HEK293 (cell line): Measurements from ENCODE around the gene EGFR.

ENCODE experiments used
- CTCF ChIA-PET: fragments of 350-600 bp; formaldehyde crosslinking; extraction: SDS; loops from one replicate; lab custom pipeline; 2021; ENCODE audit warnings: antibody characterized with exemption; lab: Yijun Ruan, JAX
- POLR2A ChIA-PET: fragments of 300-600 bp; formaldehyde crosslinking; extraction: SDS; loops from one replicate; lab custom pipeline; 2020; ENCODE audit warnings: antibody characterized with exemption, inconsistent platforms; lab: Yijun Ruan, JAX
- H3K27ac ChIP-seq: fragments of 200-500 bp; sonication (Bioruptor generic); 2 replicates; pipeline ENCODE4 v1.5.1; 2014; ENCODE audit warnings: low read depth, low read length, control low read depth, inconsistent platforms; ENCODE audit errors: extremely low read depth
- H3K36me3 ChIP-seq, 2 experiments: fragments of 200-500 bp in 1 of 2; sonication (Bioruptor generic) in 1 of 2; 1 replicate in 1 of 2; 2 replicates in 1 of 2; pipeline ENCODE4 v1.5.1; 2014 to 2017; ENCODE audit warnings: inconsistent platforms in 2 of 2, low read length in 2 of 2; ENCODE audit not compliant: control insufficient read depth in 2 of 2, insufficient read depth in 1 of 2
- H3K4me1 ChIP-seq: fragments of 200-500 bp; sonication (Bioruptor generic); 2 replicates; pipeline ENCODE4 v1.5.1; 2014; ENCODE audit warnings: mild to moderate bottlenecking, low read length, inconsistent platforms; ENCODE audit not compliant: control insufficient read depth, insufficient read depth
- H3K4me3 ChIP-seq: 2 replicates; pipeline ENCODE4 v1.5.1; 2011; ENCODE audit warnings: low read depth, mild to moderate bottlenecking, control low read depth, low read length, moderate library complexity
- H3K9me3 ChIP-seq: fragments of 200-500 bp; sonication (Bioruptor generic); 2 replicates; pipeline ENCODE4 v1.5.1; 2014; ENCODE audit warnings: low read depth, low read length, inconsistent platforms; ENCODE audit not compliant: control insufficient read depth, insufficient read depth
- MZF1 ChIP-seq: fragments of 450-650 bp; formaldehyde crosslinking; IDR thresholded peaks from 2 replicates; pipeline ENCODE4 v1.5.1; 2017; ENCODE audit warnings: missing biosample characterization, missing genetic modification characterization, borderline replicate concordance
- RBAK ChIP-seq: fragments of 450-650 bp; formaldehyde crosslinking; IDR thresholded peaks from 2 replicates; pipeline ENCODE4 v1.5.1; 2016; ENCODE audit warnings: missing biosample characterization, missing genetic modification characterization
- YY1 ChIP-seq: fragments of 450-650 bp; formaldehyde crosslinking; IDR thresholded peaks from 2 replicates; pipeline ENCODE4 v1.5.1; 2018; ENCODE audit warnings: missing biosample characterization, missing genetic modification characterization
- ZBTB20 ChIP-seq: fragments of 450-650 bp; formaldehyde crosslinking; IDR thresholded peaks from 2 replicates; pipeline ENCODE4 v1.5.1; 2016; ENCODE audit warnings: missing biosample characterization, missing genetic modification characterization
- ZFP3 ChIP-seq: fragments of 450-650 bp; formaldehyde crosslinking; IDR thresholded peaks from 2 replicates; pipeline ENCODE4 v1.5.1; 2016; ENCODE audit warnings: low read depth, missing biosample characterization, missing genetic modification characterization
- ZNF10 ChIP-seq: fragments of 450-650 bp; formaldehyde crosslinking; IDR thresholded peaks from 2 replicates; pipeline ENCODE4 v1.5.1; 2017; ENCODE audit warnings: missing biosample characterization, missing genetic modification characterization
- ZNF146 ChIP-seq: fragments of 450-650 bp; formaldehyde crosslinking; IDR thresholded peaks from 2 replicates; pipeline ENCODE4 v1.5.1; 2016; ENCODE audit warnings: missing biosample characterization, missing genetic modification characterization
- ZNF157 ChIP-seq: fragments of 450-650 bp; formaldehyde crosslinking; IDR thresholded peaks from 2 replicates; pipeline ENCODE4 v1.5.1; 2016; ENCODE audit warnings: missing biosample characterization, missing genetic modification characterization
- ZNF16 ChIP-seq: fragments of 450-650 bp; formaldehyde crosslinking; IDR thresholded peaks from 2 replicates; pipeline ENCODE4 v1.5.1; 2016; ENCODE audit warnings: low read depth, missing biosample characterization, missing genetic modification characterization
- ZNF292 ChIP-seq: fragments of 450-650 bp; formaldehyde crosslinking; IDR thresholded peaks from 2 replicates; pipeline ENCODE4 v1.5.1; 2016; ENCODE audit warnings: low read depth, missing biosample characterization, missing genetic modification characterization, borderline replicate concordance
- ZNF391 ChIP-seq: fragments of 450-650 bp; formaldehyde crosslinking; IDR thresholded peaks from 2 replicates; pipeline ENCODE4 v1.5.1; 2016; ENCODE audit warnings: low read depth, missing biosample characterization, missing genetic modification characterization, borderline replicate concordance
- ZNF555 ChIP-seq: fragments of 450-650 bp; formaldehyde crosslinking; conservative IDR thresholded peaks from 2 replicates; pipeline ENCODE4 v1.5.1; 2017; ENCODE audit warnings: missing biosample characterization, mild to moderate bottlenecking, missing genetic modification characterization, inconsistent platforms
- TF ChIP-seq, protein P1 (sequence below): fragments of 450-650 bp; formaldehyde crosslinking; IDR thresholded peaks from 2 replicates; pipeline ENCODE4 v1.5.1; 2016; ENCODE audit warnings: missing biosample characterization, missing genetic modification characterization, low read depth
- TF ChIP-seq, protein P2 (sequence below): fragments of 450-650 bp; formaldehyde crosslinking; IDR thresholded peaks from 2 replicates; pipeline ENCODE4 v1.5.1; 2017; ENCODE audit warnings: missing biosample characterization, missing genetic modification characterization
- TF ChIP-seq, protein P3 (sequence below): fragments of 450-650 bp; formaldehyde crosslinking; IDR thresholded peaks from 2 replicates; pipeline ENCODE4 v1.5.1; 2017; ENCODE audit warnings: missing biosample characterization, missing genetic modification characterization
- TF ChIP-seq, protein P4 (sequence below): fragments of 450-650 bp; formaldehyde crosslinking; IDR thresholded peaks from 2 replicates; pipeline ENCODE4 v1.5.1; 2016; ENCODE audit warnings: missing biosample characterization, missing genetic modification characterization
- TF ChIP-seq, protein P5 (sequence below): fragments of 450-650 bp; formaldehyde crosslinking; IDR thresholded peaks from 2 replicates; pipeline ENCODE4 v1.5.1; 2016; ENCODE audit warnings: missing biosample characterization, missing genetic modification characterization
- TF ChIP-seq, protein P6 (sequence below): fragments of 450-650 bp; formaldehyde crosslinking; IDR thresholded peaks from 2 replicates; pipeline ENCODE4 v1.5.1; 2016; ENCODE audit warnings: missing biosample characterization, missing genetic modification characterization

Gene EGFR

DNA sequence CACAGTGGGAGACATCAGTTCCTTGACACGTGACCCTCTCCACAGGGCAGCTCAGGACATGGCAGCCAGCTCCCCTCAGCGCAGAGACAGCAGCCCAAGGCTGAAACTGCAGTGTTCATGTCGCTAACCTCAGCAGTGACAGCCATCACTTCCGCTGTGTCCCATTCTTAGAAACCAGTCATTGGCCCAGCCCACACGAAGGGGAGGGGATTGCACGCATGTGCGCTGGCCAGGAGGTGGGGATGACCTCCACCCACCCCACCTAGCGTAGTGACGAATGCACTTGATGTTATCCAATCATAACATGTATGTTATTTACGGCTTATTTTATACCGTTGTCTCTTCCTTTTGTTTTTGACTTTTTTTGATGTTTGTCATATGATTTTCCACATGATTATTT, 36.9 kb upstream of the EGFR start:
- CTCF ChIA-PET: no interaction called here
- no peaks in the 10 kb centered on the region for H3K9me3 ChIP-seq
- no peaks in the 10 kb centered on the region for H3K36me3 ChIP-seq
- no peaks in the 10 kb centered on the region for H3K4me1 ChIP-seq
- H3K4me3 ChIP-seq: no peak overlapping the region
- POLR2A ChIA-PET: no interaction called here
- no peak overlapping the region for H3K27ac ChIP-seq
- TF ChIP-seq YY1 (tag by site-specific recombination): no peak
- no peak for TF ChIP-seq ZNF157
- TF ChIP-seq ZFP3: no peak
- TF ChIP-seq, protein P1, sequence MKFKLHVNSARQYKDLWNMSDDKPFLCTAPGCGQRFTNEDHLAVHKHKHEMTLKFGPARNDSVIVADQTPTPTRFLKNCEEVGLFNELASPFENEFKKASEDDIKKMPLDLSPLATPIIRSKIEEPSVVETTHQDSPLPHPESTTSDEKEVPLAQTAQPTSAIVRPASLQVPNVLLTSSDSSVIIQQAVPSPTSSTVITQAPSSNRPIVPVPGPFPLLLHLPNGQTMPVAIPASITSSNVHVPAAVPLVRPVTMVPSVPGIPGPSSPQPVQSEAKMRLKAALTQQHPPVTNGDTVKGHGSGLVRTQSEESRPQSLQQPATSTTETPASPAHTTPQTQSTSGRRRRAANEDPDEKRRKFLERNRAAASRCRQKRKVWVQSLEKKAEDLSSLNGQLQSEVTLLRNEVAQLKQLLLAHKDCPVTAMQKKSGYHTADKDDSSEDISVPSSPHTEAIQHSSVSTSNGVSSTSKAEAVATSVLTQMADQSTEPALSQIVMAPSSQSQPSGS (tag by site-specific recombination): no peak
- no peak for TF ChIP-seq ZBTB20 (tag by site-specific recombination)
- TF ChIP-seq ZNF16 (tag by site-specific recombination): no peak
- TF ChIP-seq, protein P2, sequence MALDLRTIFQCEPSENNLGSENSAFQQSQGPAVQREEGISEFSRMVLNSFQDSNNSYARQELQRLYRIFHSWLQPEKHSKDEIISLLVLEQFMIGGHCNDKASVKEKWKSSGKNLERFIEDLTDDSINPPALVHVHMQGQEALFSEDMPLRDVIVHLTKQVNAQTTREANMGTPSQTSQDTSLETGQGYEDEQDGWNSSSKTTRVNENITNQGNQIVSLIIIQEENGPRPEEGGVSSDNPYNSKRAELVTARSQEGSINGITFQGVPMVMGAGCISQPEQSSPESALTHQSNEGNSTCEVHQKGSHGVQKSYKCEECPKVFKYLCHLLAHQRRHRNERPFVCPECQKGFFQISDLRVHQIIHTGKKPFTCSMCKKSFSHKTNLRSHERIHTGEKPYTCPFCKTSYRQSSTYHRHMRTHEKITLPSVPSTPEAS (tag by site-specific recombination): no peak
- no peak for TF ChIP-seq ZNF391 (tag by site-specific recombination)

DNA sequence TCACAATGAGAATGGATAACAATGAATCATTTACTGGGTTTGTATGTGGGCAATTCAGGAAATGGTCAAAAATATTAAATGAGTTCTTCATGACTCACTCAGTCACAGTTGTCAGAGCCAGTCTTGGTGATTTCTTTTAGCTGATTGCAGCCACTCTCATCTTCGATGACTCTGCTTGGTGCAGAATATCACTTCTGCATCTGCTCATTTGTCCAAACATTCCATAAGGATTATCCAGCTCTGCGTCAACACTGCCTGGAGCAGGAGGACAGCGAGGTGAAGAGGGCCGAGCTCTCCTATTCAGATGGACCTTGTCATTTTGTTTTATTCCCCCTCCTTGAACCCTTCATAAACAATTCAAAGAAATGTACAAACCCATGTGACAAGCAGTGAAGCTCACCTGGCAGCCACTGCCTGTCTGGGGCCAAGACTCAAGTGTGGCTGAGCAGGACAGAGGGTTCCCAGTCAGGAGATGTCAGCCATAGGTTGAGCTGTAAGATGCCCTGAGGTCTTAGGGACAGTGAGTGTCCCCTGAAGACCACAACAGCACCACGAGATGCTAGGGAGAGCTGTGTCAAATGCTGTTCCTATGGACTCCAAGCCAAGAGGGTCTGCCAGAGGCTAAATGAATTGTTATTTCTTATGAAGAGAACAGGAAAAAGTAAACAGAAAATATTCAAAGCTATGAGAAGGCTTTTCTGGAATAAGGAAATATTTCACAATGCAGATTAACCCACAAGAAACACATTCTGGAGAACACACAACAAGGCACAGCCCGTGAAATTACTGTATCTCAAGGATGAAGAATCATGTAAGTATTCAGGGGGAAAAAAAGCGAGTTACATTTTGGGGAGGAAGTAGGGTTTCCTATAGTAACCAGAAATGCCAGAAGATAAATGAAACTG, 33.1 kb upstream of the EGFR start:
- Histone ChIP-seq H3K4me1 (no peaks in the 10 kb centered on the region), H3K9me3 (no peaks in the 10 kb centered on the region), H3K27ac (no peak overlapping the region), H3K36me3 (no peaks in the 10 kb centered on the region), H3K4me3 (no peak overlapping the region)
- ChIA-PET POLR2A (no interaction called here), CTCF (interaction anchor here (0.7 kb wide), 1 partner anchor 165 kb away, joined by 4 read pairs; no protein-coding TSS in a partner anchor)
- TF ChIP-seq, protein P3, sequence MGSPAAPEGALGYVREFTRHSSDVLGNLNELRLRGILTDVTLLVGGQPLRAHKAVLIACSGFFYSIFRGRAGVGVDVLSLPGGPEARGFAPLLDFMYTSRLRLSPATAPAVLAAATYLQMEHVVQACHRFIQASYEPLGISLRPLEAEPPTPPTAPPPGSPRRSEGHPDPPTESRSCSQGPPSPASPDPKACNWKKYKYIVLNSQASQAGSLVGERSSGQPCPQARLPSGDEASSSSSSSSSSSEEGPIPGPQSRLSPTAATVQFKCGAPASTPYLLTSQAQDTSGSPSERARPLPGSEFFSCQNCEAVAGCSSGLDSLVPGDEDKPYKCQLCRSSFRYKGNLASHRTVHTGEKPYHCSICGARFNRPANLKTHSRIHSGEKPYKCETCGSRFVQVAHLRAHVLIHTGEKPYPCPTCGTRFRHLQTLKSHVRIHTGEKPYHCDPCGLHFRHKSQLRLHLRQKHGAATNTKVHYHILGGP (tag by site-specific recombination): no peak
- no peak for TF ChIP-seq ZNF146 (tag by site-specific recombination)
- TF ChIP-seq, protein P4, sequence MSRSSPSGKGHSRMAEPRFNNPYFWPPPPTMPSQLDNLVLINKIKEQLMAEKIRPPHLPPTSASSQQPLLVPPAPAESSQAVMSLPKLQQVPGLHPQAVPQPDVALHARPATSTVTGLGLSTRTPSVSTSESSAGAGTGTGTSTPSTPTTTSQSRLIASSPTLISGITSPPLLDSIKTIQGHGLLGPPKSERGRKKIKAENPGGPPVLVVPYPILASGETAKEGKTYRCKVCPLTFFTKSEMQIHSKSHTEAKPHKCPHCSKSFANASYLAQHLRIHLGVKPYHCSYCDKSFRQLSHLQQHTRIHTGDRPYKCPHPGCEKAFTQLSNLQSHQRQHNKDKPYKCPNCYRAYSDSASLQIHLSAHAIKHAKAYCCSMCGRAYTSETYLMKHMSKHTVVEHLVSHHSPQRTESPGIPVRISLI: no peak
- TF ChIP-seq ZNF555 (tag by site-specific recombination): no peak
- no peak for TF ChIP-seq ZNF292 (tag by site-specific recombination)
- no peak for TF ChIP-seq ZNF10
- no peak for TF ChIP-seq MZF1 (tag by site-specific recombination)
- no peak for TF ChIP-seq RBAK (tag by site-specific recombination)
- TF ChIP-seq, protein P5, sequence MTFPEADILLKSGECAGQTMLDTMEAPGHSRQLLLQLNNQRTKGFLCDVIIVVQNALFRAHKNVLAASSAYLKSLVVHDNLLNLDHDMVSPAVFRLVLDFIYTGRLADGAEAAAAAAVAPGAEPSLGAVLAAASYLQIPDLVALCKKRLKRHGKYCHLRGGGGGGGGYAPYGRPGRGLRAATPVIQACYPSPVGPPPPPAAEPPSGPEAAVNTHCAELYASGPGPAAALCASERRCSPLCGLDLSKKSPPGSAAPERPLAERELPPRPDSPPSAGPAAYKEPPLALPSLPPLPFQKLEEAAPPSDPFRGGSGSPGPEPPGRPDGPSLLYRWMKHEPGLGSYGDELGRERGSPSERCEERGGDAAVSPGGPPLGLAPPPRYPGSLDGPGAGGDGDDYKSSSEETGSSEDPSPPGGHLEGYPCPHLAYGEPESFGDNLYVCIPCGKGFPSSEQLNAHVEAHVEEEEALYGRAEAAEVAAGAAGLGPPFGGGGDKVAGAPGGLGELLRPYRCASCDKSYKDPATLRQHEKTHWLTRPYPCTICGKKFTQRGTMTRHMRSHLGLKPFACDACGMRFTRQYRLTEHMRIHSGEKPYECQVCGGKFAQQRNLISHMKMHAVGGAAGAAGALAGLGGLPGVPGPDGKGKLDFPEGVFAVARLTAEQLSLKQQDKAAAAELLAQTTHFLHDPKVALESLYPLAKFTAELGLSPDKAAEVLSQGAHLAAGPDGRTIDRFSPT (tag by site-specific recombination): no peak
- TF ChIP-seq, protein P6, sequence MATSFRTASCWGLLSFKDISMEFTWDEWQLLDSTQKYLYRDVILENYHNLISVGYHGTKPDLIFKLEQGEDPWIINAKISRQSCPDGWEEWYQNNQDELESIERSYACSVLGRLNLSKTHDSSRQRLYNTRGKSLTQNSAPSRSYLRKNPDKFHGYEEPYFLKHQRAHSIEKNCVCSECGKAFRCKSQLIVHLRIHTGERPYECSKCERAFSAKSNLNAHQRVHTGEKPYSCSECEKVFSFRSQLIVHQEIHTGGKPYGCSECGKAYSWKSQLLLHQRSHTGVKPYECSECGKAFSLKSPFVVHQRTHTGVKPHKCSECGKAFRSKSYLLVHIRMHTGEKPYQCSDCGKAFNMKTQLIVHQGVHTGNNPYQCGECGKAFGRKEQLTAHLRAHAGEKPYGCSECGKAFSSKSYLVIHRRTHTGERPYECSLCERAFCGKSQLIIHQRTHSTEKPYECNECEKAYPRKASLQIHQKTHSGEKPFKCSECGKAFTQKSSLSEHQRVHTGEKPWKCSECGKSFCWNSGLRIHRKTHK (tag by site-specific recombination): no peak
